ENCODE data around the gene LRRC10.

- no peak for TF ChIP-seq CTCF (IDR thresholded peaks at IDR 0.05)
- TF ChIP-seq POLR2A (IDR thresholded peaks at IDR 0.05): peak; percentile 70
- TF ChIP-seq POLR2AphosphoS5 (IDR thresholded peaks at IDR 0.05): peak; percentile 84 to 85 (median 84)
Measured at GRCh38 chr12:69585189-69586062, 25.3 kb downstream of the LRRC10 start, which contains the start of gene CCT2.

Data from breast epithelium (tissue), 3 donors.